ENCODE data around the gene SLC43A2.
A peak's percentile ranks its signal among the peaks of the same experiment; 100 is the strongest.

Gene SLC43A2

DNA sequence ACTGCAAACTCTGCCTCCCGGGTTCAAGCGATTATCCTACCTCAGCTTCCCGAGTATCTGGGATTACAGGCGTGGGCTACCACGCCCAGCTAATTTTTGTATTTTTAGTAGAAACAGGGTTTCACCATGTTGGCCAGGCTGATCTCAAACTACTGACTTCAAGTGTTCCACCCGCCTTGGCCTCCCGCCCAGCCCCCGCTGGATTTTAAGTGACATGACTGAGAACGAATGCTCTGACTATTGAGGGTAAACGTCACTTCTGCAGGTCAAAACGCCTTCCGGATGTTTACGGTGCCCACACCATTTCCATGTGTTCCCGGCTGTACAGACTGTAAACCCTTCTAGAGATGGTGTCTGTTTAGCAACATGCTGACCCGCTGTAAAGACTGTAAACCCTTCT is 88.8 kb downstream of the SLC43A2 start:
- no peak for ATAC-seq
- no peak for TF ChIP-seq ZNF565 (CRISPR knock-in tag; conservative IDR thresholded peaks at IDR 0.05; ENCODE audit: low read depth)
- TF ChIP-seq GLIS3 (CRISPR knock-in tag; IDR thresholded peaks at IDR 0.05): no peak
- TF ChIP-seq, protein P1, sequence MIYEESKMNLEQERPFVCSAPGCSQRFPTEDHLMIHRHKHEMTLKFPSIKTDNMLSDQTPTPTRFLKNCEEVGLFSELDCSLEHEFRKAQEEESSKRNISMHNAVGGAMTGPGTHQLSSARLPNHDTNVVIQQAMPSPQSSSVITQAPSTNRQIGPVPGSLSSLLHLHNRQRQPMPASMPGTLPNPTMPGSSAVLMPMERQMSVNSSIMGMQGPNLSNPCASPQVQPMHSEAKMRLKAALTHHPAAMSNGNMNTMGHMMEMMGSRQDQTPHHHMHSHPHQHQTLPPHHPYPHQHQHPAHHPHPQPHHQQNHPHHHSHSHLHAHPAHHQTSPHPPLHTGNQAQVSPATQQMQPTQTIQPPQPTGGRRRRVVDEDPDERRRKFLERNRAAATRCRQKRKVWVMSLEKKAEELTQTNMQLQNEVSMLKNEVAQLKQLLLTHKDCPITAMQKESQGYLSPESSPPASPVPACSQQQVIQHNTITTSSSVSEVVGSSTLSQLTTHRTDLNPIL (CRISPR knock-in tag; IDR thresholded peaks at IDR 0.05; ENCODE audit: low read depth): no peak
- no peak for TF ChIP-seq ISL1 (CRISPR knock-in tag; IDR thresholded peaks at IDR 0.05)
- no peak for TF ChIP-seq ZNF70 (CRISPR knock-in tag; IDR thresholded peaks at IDR 0.05)

DNA sequence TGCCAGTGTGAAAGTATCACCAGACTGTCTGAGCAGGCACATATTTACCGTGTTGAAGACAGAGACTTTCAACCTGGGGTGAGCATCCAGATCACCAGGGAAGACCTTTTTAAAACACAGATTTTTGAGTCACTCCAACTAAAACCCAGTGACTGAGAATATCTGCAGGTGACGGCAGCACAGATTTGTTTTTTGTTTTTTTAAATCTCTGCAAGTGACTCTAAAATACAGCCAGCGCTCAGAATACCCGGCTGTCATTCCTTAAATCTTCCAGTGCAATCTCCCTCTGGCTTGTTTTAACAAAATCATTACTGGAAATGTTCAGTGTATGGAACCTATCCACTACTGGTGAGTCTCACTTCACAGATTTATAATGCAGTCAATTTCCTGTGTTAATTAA is 92.9 kb downstream of the SLC43A2 start:
- ATAC-seq: no peak

DNA sequence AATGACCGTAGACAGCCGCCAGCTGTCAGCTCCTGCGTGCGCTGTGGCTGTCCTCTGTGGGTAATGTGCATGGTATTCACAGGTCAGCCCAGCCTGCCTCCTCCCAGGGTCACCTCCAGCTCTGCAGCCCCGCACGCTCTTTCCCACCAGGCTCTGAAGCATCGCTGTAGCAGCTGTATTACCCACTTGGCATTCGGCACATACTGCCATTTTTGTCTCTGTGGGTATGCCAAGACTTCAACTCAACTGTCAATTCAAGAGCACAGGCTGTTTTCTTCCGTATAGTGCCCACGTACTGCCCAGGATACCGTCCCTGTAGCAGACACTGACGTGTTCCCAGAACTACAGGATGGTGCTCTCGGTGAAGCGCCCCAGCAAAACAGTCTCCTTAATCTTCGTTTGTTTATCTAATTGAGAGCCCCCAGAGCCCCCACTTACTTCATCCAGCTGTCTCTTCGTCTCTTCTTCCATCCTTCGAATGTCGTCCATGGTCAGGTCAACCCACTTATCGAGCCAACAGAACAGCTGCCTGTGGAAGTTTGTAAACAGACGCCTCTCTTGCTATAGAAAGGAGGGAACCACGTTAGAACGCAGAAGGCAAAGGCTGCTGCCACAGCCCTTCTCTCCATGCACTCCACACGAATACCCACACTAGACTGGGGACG is 94.8 kb downstream of the SLC43A2 start:
- TF ChIP-seq ESRRG (CRISPR knock-in tag; IDR thresholded peaks at IDR 0.05) (no peak), CSDC2 (CRISPR knock-in tag; IDR thresholded peaks at IDR 0.05) (no peak), BACH2 (CRISPR knock-in tag; IDR thresholded peaks at IDR 0.05; ENCODE audit: borderline replicate concordance) (no peak), RARB (CRISPR knock-in tag; IDR thresholded peaks at IDR 0.05) (no peak)
- TF ChIP-seq, protein P2, sequence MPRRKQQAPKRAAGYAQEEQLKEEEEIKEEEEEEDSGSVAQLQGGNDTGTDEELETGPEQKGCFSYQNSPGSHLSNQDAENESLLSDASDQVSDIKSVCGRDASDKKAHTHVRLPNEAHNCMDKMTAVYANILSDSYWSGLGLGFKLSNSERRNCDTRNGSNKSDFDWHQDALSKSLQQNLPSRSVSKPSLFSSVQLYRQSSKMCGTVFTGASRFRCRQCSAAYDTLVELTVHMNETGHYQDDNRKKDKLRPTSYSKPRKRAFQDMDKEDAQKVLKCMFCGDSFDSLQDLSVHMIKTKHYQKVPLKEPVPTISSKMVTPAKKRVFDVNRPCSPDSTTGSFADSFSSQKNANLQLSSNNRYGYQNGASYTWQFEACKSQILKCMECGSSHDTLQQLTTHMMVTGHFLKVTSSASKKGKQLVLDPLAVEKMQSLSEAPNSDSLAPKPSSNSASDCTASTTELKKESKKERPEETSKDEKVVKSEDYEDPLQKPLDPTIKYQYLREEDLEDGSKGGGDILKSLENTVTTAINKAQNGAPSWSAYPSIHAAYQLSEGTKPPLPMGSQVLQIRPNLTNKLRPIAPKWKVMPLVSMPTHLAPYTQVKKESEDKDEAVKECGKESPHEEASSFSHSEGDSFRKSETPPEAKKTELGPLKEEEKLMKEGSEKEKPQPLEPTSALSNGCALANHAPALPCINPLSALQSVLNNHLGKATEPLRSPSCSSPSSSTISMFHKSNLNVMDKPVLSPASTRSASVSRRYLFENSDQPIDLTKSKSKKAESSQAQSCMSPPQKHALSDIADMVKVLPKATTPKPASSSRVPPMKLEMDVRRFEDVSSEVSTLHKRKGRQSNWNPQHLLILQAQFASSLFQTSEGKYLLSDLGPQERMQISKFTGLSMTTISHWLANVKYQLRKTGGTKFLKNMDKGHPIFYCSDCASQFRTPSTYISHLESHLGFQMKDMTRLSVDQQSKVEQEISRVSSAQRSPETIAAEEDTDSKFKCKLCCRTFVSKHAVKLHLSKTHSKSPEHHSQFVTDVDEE (CRISPR knock-in tag; IDR thresholded peaks at IDR 0.05): no peak
- TF ChIP-seq, protein P3, sequence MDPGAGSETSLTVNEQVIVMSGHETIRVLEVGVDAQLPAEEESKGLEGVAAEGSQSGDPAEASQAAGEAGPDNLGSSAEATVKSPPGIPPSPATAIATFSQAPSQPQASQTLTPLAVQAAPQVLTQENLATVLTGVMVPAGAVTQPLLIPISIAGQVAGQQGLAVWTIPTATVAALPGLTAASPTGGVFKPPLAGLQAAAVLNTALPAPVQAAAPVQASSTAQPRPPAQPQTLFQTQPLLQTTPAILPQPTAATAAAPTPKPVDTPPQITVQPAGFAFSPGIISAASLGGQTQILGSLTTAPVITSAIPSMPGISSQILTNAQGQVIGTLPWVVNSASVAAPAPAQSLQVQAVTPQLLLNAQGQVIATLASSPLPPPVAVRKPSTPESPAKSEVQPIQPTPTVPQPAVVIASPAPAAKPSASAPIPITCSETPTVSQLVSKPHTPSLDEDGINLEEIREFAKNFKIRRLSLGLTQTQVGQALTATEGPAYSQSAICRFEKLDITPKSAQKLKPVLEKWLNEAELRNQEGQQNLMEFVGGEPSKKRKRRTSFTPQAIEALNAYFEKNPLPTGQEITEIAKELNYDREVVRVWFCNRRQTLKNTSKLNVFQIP (CRISPR knock-in tag; IDR thresholded peaks at IDR 0.05; ENCODE audit: borderline replicate concordance, low read depth): no peak
- no peak for ATAC-seq

More for the DNA sequence above, 92.9 kb downstream of the SLC43A2 start:
- no peak for TF ChIP-seq ISL1 (CRISPR knock-in tag; IDR thresholded peaks at IDR 0.05)
- no peak for TF ChIP-seq TOX (CRISPR knock-in tag; IDR thresholded peaks at IDR 0.05; ENCODE audit: borderline replicate concordance)
- TF ChIP-seq ZFP3 (CRISPR knock-in tag; IDR thresholded peaks at IDR 0.05): no peak
- no peak for TF ChIP-seq ZC3H10 (CRISPR knock-in tag; IDR thresholded peaks at IDR 0.05)
- no peak for TF ChIP-seq ZNF8 (CRISPR knock-in tag; IDR thresholded peaks at IDR 0.05)
- no peak for TF ChIP-seq OSR1 (CRISPR knock-in tag; IDR thresholded peaks at IDR 0.05)
- TF ChIP-seq, protein P4, sequence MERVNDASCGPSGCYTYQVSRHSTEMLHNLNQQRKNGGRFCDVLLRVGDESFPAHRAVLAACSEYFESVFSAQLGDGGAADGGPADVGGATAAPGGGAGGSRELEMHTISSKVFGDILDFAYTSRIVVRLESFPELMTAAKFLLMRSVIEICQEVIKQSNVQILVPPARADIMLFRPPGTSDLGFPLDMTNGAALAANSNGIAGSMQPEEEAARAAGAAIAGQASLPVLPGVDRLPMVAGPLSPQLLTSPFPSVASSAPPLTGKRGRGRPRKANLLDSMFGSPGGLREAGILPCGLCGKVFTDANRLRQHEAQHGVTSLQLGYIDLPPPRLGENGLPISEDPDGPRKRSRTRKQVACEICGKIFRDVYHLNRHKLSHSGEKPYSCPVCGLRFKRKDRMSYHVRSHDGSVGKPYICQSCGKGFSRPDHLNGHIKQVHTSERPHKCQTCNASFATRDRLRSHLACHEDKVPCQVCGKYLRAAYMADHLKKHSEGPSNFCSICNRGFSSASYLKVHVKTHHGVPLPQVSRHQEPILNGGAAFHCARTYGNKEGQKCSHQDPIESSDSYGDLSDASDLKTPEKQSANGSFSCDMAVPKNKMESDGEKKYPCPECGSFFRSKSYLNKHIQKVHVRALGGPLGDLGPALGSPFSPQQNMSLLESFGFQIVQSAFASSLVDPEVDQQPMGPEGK (CRISPR knock-in tag; IDR thresholded peaks at IDR 0.05; ENCODE audit: borderline replicate concordance): no peak

DNA sequence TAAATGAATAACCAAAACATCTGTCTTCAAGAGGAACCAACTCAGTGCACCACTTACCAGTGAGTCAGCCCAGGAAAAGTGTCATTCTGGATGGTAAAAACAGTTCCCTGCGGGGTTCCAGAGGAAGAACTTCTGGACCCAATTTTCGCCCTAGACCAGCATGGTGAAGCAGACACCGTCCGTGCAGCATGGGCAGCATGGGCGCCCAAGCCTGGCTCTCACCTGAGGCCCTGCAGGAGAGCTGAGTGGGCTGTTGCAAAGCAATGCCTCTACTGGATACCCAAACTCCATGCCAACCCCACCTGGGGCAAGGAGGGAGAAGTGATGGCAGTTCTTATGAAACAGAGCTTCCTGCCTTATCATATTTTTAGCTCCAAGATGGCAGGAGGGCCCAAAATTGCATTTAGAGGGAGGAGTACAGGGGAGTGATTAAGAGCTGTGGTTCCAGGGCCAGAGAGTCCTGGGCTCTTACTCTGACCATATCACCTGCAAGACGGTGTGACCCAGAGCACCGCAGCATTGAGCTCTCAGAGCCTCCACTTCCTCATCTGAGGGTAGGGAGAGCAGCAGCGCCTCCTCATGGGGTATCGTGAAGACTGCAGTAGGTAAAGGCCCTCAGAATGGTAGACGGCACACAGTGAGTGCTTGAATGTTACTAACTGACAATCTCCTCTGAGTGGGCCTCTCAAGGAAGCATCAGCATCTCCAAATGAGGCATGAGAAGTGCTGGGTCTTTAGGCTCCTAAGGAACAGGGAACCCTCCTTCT is 95.6 kb downstream of the SLC43A2 start:
- ATAC-seq: peak; percentile 55; the same call in 2 of the 3 replicates
- TF ChIP-seq, protein P3 (CRISPR knock-in tag; IDR thresholded peaks at IDR 0.05; ENCODE audit: borderline replicate concordance, low read depth): no peak
- no peak for TF ChIP-seq ZFP3 (CRISPR knock-in tag; IDR thresholded peaks at IDR 0.05)
- TF ChIP-seq, protein P5, sequence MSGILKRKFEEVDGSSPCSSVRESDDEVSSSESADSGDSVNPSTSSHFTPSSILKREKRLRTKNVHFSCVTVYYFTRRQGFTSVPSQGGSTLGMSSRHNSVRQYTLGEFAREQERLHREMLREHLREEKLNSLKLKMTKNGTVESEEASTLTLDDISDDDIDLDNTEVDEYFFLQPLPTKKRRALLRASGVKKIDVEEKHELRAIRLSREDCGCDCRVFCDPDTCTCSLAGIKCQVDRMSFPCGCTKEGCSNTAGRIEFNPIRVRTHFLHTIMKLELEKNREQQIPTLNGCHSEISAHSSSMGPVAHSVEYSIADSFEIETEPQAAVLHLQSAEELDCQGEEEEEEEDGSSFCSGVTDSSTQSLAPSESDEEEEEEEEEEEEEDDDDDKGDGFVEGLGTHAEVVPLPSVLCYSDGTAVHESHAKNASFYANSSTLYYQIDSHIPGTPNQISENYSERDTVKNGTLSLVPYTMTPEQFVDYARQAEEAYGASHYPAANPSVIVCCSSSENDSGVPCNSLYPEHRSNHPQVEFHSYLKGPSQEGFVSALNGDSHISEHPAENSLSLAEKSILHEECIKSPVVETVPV (CRISPR knock-in tag; IDR thresholded peaks at IDR 0.05): no peak
- no peak for TF ChIP-seq GLIS3 (CRISPR knock-in tag; IDR thresholded peaks at IDR 0.05)
- no peak for TF ChIP-seq TCF4 (CRISPR knock-in tag; IDR thresholded peaks at IDR 0.05; ENCODE audit: borderline replicate concordance)
- TF ChIP-seq SNAI2 (CRISPR knock-in tag; IDR thresholded peaks at IDR 0.05): no peak
- no peak for TF ChIP-seq ZC3H10 (CRISPR knock-in tag; IDR thresholded peaks at IDR 0.05)
- no peak for TF ChIP-seq ZNF8 (CRISPR knock-in tag; IDR thresholded peaks at IDR 0.05)
- TF ChIP-seq, protein P2 (CRISPR knock-in tag; IDR thresholded peaks at IDR 0.05): no peak

Measured in SK-N-SH treated with all-trans-retinoic acid at 6 μM for 48 hours (cell line).